ENCODE results near the gene ZNF430.

GRCh38 chr19:21046489-21046888 lies 26.0 kb downstream of the ZNF430 start:
- TF ChIP-seq CTCF (IDR thresholded peaks at IDR 0.05) (no peak), POLR2A (IDR thresholded peaks at IDR 0.05) (no peak), POLR2AphosphoS5 (IDR thresholded peaks at IDR 0.05) (no peak), EP300 (IDR thresholded peaks at IDR 0.05) (no peak)

Data from stomach (tissue), 4 donors.